HEK293T (cell line): ENCODE measurements around the gene APBA2.

Experiments used
- ARNT ChIP-seq: fragments of 450-650 bp; IDR thresholded peaks from 2 replicates; pipeline ENCODE4 v1.6.1; 2017; ENCODE audit warnings: mild to moderate bottlenecking
- FOXA1 ChIP-seq: fragments of 450-650 bp; IDR thresholded peaks from 2 replicates; pipeline ENCODE4 v1.6.1; 2016; ENCODE audit warnings: mild to moderate bottlenecking
- FOXK2 ChIP-seq: fragments of 450-650 bp; IDR thresholded peaks from 2 replicates; pipeline ENCODE4 v1.6.1; 2016; ENCODE audit warnings: mild to moderate bottlenecking
- FOXM1 ChIP-seq: fragments of 450-650 bp; IDR thresholded peaks from 2 replicates; pipeline ENCODE4 v1.6.1; 2017; ENCODE audit warnings: mild to moderate bottlenecking, borderline replicate concordance
- HDGF ChIP-seq: fragments of 450-650 bp; IDR thresholded peaks from 2 replicates; pipeline ENCODE4 v1.6.1; 2017; ENCODE audit warnings: antibody characterized with exemption, borderline replicate concordance
- LEF1 ChIP-seq: fragments of 450-650 bp; IDR thresholded peaks from 2 replicates; pipeline ENCODE4 v1.6.1; 2017; ENCODE audit warnings: mild to moderate bottlenecking, borderline replicate concordance
- NFRKB ChIP-seq: fragments of 450-650 bp; IDR thresholded peaks from 2 replicates; pipeline ENCODE4 v1.6.1; 2016; ENCODE audit warnings: mild to moderate bottlenecking, moderate library complexity
- SP1 ChIP-seq: fragments of 450-650 bp; IDR thresholded peaks from 2 replicates; pipeline ENCODE4 v1.6.1; 2017
- TARDBP ChIP-seq: fragments of 450-650 bp; IDR thresholded peaks from 2 replicates; pipeline ENCODE4 v1.6.1; 2016
- ZNF384 ChIP-seq: fragments of 450-650 bp; IDR thresholded peaks from 2 replicates; pipeline ENCODE4 v1.6.1; 2016

DNA sequence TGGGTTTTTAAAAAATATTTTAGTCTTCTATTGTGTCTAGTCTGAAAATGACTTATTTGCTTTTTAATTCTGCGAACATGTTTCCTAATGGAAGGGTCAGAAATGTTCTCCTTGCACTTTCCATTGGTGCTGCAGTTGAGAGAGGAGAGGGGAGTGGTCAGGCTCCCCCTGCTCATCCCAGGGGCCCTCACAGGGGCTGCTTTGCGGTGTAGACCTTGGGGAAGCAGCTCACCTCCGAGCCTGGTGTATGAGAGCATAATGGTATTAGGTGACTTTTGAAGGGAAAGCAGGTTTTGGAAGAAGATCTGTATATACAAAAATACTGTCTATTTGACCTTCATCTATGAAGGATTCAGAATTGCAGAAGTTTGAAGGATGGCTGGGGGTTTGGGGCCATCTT is 28.3 kb downstream of the APBA2 start:
- TF ChIP-seq NFRKB, result no peak
- TF ChIP-seq FOXK2, result no peak
- TF ChIP-seq ZNF384, result no peak
- no peak for TF ChIP-seq HDGF
- no peak for TF ChIP-seq FOXA1
- no peak for TF ChIP-seq ARNT
- no peak for TF ChIP-seq TARDBP
- no peak for TF ChIP-seq LEF1
- TF ChIP-seq FOXM1, result no peak
- no peak for TF ChIP-seq SP1
